ENCODE results near the gene MAST1.
A peak's percentile ranks its signal among the peaks of the same experiment; 100 is the strongest.
"Not testable (repeated sequence)": the region's sequence is repeated elsewhere in the genome, so short reads cannot be mapped to it uniquely, and the experiment has no call there.

Gene MAST1

DNA sequence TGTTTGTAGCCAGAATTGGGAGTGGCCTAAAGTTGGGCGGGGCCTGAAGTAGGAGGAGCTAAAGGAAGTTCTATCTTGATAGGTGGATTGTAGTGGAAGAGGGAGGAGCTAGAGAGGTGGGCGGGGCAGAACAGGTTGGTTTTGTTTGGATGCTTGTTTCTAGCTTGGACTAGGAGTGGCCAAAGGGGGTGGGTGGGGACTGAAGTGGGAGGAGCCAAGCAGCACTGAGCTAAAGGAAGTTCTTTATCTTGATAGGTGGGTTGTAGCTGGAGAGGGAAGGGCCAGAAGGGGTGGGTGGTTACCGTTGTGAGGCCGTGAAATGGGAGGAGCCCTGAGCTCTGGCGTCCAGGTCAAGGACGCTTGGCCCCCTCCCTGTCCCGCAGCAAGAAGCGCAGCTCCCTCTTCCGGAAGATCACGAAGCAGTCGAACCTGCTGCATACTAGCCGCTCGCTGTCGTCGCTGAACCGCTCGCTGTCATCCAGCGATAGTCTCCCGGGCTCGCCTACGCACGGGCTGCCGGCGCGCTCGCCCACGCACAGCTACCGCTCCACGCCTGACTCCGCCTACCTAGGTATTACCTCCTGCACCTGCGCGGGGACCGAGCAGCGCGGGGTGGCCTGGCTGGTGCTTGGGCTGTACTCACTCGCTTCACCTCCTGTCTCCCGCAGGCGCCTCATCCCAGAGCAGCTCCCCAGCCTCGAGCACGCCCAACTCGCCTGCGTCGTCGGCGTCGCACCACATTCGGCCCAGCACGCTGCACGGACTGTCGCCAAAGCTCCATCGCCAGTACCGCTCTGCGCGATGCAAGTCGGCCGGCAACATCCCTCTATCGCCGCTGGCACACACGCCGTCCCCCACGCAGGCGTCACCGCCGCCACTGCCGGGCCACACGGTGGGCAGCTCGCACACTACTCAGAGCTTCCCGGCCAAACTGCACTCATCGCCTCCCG lies 34.9 kb downstream of the MAST1 start:
- no peak for DNase-seq

- DNase-seq, result no peak
Observed at GRCh38 chr19:12873891-12874745, 35.8 kb downstream of the MAST1 start.

GRCh38 chr19:12875086-12875485 lies 36.8 kb downstream of the MAST1 start:
- DNase-seq, result no peak

- DNase-seq, result no peak
Observed at GRCh38 chr19:12880551-12881171, 42.3 kb downstream of the MAST1 start.

GRCh38 chr19:12881172-12881808 lies 43.0 kb downstream of the MAST1 start, which contains the start of gene DNASE2:
Gene DNASE2 (minus strand): TSS chr19:12881449. CDS start chr19:12881375, 74 bp downstream.
- DNase-seq, result peak; percentile 88

DNA sequence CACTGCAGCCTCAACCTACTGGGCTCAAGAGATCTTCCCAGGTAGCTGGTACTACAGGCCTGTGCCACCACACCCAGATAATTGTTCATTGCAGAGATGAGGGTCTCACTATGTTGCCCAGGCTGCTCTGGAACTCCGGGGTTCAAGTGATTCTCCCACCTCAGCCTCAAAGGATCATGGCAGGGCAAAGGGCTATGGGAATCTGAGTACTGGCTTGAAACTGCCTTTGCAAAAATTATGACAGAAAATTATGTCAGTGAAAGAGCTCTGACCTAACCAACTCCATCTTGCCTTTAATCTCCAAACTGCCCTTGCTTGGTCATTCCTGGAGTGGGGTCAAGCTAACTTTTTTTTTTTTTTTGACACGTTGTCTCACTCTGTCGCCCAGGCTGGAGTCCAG lies 44.3 kb downstream of the MAST1 start:
- no peak for DNase-seq

DNA sequence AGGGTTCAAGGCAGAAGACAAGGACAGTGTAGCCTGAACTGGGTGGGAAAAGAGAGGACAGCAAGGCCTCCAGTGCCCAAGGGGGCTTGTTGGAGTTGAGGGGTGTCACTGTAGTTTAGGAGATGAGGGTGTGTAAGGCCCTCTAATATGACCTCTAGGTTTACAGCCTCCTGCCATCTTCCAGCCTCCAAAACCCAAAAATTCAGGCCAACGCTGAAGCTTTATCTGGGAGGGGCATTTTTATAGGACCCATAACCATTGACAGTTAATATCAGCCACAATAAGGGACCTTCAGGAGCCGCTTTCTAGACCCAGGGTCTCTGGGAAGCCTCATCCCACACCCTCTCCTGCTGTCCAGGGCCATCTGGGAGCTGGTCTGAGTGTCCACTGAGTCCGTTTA lies 45.9 kb downstream of the MAST1 start:
- DNase-seq, result no peak

DNA sequence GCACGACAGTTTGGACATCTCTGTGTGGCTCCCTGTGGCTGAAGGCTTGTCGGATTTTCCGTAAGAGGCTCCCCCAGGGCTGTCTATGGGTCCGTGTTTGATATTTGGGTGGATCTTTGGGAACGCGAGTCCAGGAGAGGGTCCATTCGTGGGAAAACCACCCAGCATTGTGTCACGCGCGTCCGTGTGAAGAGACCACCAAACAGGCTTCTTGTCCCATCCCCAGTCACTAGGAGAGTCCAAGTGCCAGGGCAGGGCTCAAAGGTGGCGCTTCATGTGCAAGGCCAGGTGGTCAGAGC lies 46.3 kb downstream of the MAST1 start:
- DNase-seq, result no peak

DNA sequence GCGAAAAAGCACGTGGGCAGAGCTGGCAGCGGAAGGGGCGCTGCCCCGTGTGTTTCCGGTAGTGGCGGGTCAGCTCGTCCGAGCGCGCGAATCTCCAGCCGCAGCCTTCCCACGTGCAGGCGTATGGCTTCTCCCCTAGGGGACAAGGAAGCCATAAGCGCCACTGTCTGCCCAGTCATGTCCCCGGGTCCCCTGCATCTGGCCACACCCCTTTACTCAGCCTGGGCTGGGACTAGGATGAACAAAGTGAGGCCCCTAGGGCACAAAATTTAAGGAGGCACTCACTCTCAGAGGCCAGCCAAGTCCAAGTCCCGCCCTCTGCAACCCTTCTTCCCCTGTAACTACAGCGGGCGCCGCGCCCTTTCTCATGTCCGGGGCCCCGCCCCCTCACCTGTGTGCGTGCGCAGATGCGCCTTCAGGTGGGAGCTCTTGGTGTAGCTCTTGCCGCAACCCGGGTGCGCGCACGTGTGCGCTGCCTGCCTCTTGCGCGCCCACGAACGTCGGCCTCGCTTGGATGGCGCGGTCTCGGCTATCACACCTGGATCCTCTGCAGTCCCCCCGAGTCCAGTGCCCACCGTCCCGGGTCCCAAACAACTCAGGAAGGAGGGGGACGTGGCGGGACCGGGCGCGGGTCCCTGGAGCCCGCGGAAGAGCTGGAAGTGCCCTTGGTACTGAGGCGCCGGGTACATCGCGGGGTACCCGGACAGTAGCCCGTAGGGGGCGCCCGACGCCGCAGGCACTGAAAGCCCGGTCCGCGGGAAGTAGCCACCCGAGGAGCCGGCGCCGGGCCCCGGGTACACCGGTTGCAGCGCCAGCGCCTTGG lies 46.8 kb downstream of the MAST1 start:
- no peak for DNase-seq

DNA sequence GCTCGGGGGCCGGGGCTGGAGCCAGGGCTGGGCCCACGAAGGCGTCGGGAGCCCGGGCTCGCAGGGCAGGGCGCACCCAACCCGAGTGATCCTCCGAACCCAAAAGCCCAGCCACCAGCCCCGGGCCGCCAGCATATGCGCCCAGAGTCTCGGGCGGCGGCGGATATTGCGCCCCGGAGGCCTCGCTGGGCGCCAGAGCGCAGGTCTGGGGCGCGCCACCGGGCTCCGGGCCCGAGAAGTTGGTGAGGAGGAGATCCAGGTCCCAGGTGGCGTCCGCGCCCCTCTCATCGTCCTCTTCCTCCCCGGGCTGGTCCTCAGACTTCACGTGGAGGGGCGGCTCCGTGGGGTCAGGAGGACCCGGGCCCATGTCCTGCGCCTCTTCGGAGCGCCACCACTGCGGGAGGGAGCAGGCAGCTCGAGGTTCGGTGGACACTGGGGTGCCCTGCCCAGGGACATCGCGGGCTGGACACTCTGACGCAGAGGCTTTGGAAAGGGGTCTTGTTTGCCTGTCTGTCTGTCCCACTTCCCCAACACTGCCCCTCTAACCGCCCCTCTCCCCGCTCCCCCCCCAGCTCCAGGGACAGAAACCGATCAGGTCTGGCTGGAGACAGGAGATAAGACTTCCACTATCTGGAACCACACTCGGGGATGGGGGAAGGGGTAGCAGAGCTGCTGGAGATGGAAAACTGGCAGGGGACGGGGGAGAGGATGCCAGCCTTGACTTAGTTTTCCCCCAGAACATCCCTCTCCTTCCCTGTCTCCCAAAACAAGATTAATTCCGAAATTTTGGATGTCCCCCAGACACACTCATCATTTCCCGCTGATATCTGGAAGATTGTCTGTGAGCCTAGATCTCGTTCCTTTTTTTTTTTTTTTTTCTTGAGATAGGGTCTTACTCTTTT lies 47.7 kb downstream of the MAST1 start:
- no peak for DNase-seq

DNA sequence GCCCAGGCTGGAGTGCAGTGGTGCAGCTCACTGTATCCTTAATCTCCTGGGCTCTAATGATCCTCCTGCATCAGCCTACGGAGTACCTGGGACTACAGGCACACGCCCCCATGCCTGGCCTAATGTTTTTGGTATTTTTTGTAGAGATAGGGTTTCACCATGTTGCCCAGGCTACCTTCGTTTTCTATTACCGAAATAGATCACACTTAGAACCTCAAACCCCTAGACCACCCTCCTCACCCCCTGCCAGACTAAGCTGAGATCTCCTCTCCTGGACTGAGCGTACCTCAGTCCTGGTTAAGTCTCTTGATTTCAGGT lies 48.3 kb downstream of the MAST1 start:
- DNase-seq, result no peak

DNA sequence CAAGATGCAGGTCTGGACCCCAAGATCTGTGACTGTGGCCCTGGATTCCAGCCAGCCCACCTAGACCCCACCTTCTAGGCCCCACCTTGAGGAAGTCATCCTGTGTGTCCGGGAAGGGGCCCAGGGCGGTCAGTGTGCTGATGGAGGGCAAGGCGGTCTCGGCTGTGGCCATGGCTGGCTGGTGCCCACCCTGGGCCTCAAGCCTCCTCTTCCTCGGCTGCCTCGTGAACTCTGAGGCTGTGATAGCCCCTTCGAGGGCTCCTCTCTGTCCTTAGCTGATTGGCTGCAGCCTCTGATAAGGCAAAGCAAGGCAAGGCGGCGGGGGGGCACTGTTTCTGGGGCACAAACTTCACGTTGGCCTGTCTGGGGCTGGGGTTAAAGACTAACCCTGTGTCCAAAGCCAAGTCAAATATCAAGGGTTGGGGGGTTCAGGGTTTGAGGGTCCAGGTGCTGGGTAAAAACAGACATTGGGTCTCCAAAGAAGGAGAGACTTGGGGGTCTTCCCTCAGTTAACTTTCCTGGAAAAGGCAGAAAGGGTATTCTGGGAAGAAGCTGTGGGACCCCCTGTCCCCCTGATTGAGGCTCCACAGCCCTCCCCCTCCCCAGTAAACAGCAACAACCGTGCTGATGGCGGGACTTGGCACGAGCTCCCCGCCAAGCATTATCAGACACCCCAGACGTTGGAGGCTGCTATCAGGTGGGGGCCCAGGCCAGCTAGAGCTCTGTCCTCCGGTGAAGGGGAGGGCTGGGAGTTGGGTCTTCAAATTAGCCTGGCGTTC lies 48.8 kb downstream of the MAST1 start, which contains the start of gene KLF1:
TSS of gene KLF1 (minus strand) at position 233 of the 779 bp plus-strand sequence. CDS start at position 172, 61 bp downstream.
- no peak for DNase-seq

- no peak for DNase-seq
Observed at GRCh38 chr19:12888006-12888603, 49.8 kb downstream of the MAST1 start.

GRCh38 chr19:12890299-12890786 lies 52.0 kb downstream of the MAST1 start:
- not testable (repeated sequence) for DNase-seq

GRCh38 chr19:12890787-12891552 lies 52.7 kb downstream of the MAST1 start, which contains the start of gene GCDH:
Gene GCDH (plus strand): TSS chr19:12891160. CDS start chr19:12891305, 145 bp downstream.
- peak; percentile 100 for DNase-seq

GRCh38 chr19:12891553-12892021 lies 53.3 kb downstream of the MAST1 start:
- no peak for DNase-seq

- DNase-seq, result no peak
Observed at GRCh38 chr19:12893582-12893981, 55.3 kb downstream of the MAST1 start.

DNA sequence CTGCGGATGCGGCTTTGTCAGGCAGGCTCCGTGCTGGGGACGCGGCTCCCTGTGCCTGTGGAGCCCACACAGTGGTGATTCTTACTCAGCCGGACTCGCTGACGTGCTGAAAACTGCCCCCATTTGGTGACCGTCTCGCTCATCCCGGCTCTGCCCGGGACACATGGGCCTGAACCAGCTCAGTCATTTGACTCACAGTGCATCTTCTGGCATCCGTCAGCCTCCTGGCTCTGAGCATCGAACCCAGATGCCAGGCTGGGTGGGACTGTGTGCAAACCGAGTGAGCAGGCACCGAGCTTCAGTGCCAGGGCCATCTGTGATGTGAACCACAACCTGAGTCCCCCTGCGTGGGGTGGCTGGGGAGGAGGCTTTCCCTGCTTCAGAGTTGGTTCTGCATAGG lies 58.1 kb downstream of the MAST1 start:
- no peak for DNase-seq
